Immature natural killer cell (primary cell): ENCODE results near the gene TMEM141. TPM values are rescaled to one million over a fixed set of nuclear protein-coding genes. Genes with fewer than 3 reads are reported as not detected.
"Not testable (repeated sequence)": the region's sequence is repeated elsewhere in the genome, so short reads cannot be mapped to it uniquely, and the experiment has no call there.

ENCODE experiments used
- DNase-seq, 3 donors: peaks; one replicate each; pipeline ENCODE4 v3.0.0; 2022; ENCODE audit warnings: mixed read lengths in 1 of 3
- H3K27ac Mint-ChIP-seq, 6 donors: one replicate each; pipeline ENCODE4 v1.8.0; 2020; ENCODE audit warnings: mixed read lengths in 6 of 6, mild to moderate bottlenecking in 5 of 6, inconsistent platforms in 4 of 6, moderate library complexity in 3 of 6
- H3K27me3 Mint-ChIP-seq, 3 donors: one replicate each; pipeline ENCODE4 v1.8.0; 2020 to 2021; ENCODE audit warnings: low read depth in 3 of 3, mild to moderate bottlenecking in 3 of 3, mixed read lengths in 3 of 3, moderate library complexity in 3 of 3, inconsistent platforms in 1 of 3
- H3K36me3 Mint-ChIP-seq, 3 donors: one replicate each; pipeline ENCODE4 v1.8.0; 2020; ENCODE audit warnings: mixed read lengths in 3 of 3, inconsistent platforms in 2 of 3, mild to moderate bottlenecking in 2 of 3
- H3K4me1 Mint-ChIP-seq, 2 donors: one replicate each; pipeline ENCODE4 v1.8.0; 2020; ENCODE audit warnings: inconsistent platforms in 2 of 2, mild to moderate bottlenecking in 2 of 2, mixed read lengths in 2 of 2, moderate library complexity in 1 of 2
- H3K4me3 Mint-ChIP-seq, 5 donors: one replicate each; pipeline ENCODE4 v1.8.0; 2020; ENCODE audit warnings: mild to moderate bottlenecking in 5 of 5, mixed read lengths in 5 of 5, inconsistent platforms in 3 of 5, moderate library complexity in 3 of 5
- H3K9me3 Mint-ChIP-seq, 6 donors: one replicate each; pipeline ENCODE4 v1.8.0; 2020; ENCODE audit warnings: mild to moderate bottlenecking in 6 of 6, mixed read lengths in 6 of 6, inconsistent platforms in 4 of 6, moderate library complexity in 3 of 6
- polyA plus RNA-seq, 3 donors: library from polyadenylated mRNA; unstranded; fragments of 300-500 nt; fragmentation: Illumina TruSeq; gene quantifications; one replicate each; pipeline ENCODE4 v1.2.3, GENCODE V29; 2021

Gene TMEM141
- polyA plus RNA-seq, 3 donors from 2014 or later, result 61.2 to 83.3 (median 62.1) TPM

- peaks cover 0 to 13% (median 10%) of the 10 kb centered on the region in 6 donors for H3K9me3 Mint-ChIP-seq
- H3K4me3 Mint-ChIP-seq, result no peak overlapping the region
- H3K27ac Mint-ChIP-seq, result no peak overlapping the region
Measured at GRCh38 chr9:136750526-136750925, 40.6 kb upstream of the TMEM141 start.

GRCh38 chr9:136751244-136751643 is 39.9 kb upstream of the TMEM141 start:
- no peak overlapping the region for H3K27ac Mint-ChIP-seq
- H3K9me3 Mint-ChIP-seq, result peaks cover 0 to 17% (median 10%) of the 10 kb centered on the region in 6 donors
- no peaks in the 10 kb centered on the region for H3K4me1 Mint-ChIP-seq
- H3K27me3 Mint-ChIP-seq, result peaks cover 4 to 11% (median 10%) of the 10 kb centered on the region in 3 donors
- peaks cover 0 to 12% (median 0%) of the 10 kb centered on the region in 3 donors for H3K36me3 Mint-ChIP-seq
- no peak for DNase-seq
- no peak overlapping the region for H3K4me3 Mint-ChIP-seq

More at GRCh38 chr9:136750526-136750925, 40.6 kb upstream of the TMEM141 start:
- Mint-ChIP-seq H3K4me1 (no peaks in the 10 kb centered on the region), H3K27me3 (peaks cover 4 to 11% (median 7%) of the 10 kb centered on the region in 3 donors), H3K36me3 (peaks cover 0 to 12% (median 0%) of the 10 kb centered on the region in 3 donors)
- no peak for DNase-seq

- peaks cover 2 to 11% (median 11%) of the 10 kb centered on the region in 3 donors for H3K27me3 Mint-ChIP-seq
- no peak overlapping the region for H3K27ac Mint-ChIP-seq
- peaks cover 0 to 12% (median 0%) of the 10 kb centered on the region in 3 donors for H3K36me3 Mint-ChIP-seq
- DNase-seq, result no peak
- peaks cover 0 to 18% (median 10%) of the 10 kb centered on the region in 6 donors for H3K9me3 Mint-ChIP-seq
- no peaks in the 10 kb centered on the region for H3K4me1 Mint-ChIP-seq
- H3K4me3 Mint-ChIP-seq, result no peak overlapping the region
Measured at GRCh38 chr9:136751814-136752213, 39.3 kb upstream of the TMEM141 start.

- no peak overlapping the region for H3K27ac Mint-ChIP-seq
- H3K4me1 Mint-ChIP-seq, result no peaks in the 10 kb centered on the region
- H3K9me3 Mint-ChIP-seq, result peaks cover 0 to 18% (median 10%) of the 10 kb centered on the region in 6 donors
- H3K36me3 Mint-ChIP-seq, result peaks cover 0 to 12% (median 0%) of the 10 kb centered on the region in 3 donors
- H3K27me3 Mint-ChIP-seq, result peaks cover 1 to 10% (median 9%) of the 10 kb centered on the region in 3 donors
- H3K4me3 Mint-ChIP-seq, result no peak overlapping the region
- DNase-seq, result no peak
Measured at GRCh38 chr9:136753371-136754058, 37.6 kb upstream of the TMEM141 start.

GRCh38 chr9:136754059-136754572 is 37.0 kb upstream of the TMEM141 start:
- DNase-seq, result peak; percentile 24 to 36 (median 34)
- H3K4me1 Mint-ChIP-seq, result no peaks in the 10 kb centered on the region

GRCh38 chr9:136754626-136755301 is 36.4 kb upstream of the TMEM141 start:
- Mint-ChIP-seq H3K27ac (no peak overlapping the region), H3K36me3 (peaks cover 0 to 12% (median 0%) of the 10 kb centered on the region in 3 donors), H3K9me3 (peaks cover 0 to 18% (median 10%) of the 10 kb centered on the region in 6 donors), H3K27me3 (peaks cover 1 to 7% (median 3%) of the 10 kb centered on the region in 3 donors), H3K4me3 (no peak overlapping the region), H3K4me1 (no peaks in the 10 kb centered on the region)
- DNase-seq, result no peak

More at GRCh38 chr9:136754059-136754572, 37.0 kb upstream of the TMEM141 start:
- Mint-ChIP-seq H3K9me3 (peaks cover 0 to 18% (median 10%) of the 10 kb centered on the region in 6 donors), H3K36me3 (peaks cover 0 to 12% (median 0%) of the 10 kb centered on the region in 3 donors), H3K4me3 (no peak overlapping the region), H3K27ac (no peak overlapping the region), H3K27me3 (peaks cover 1 to 9% (median 9%) of the 10 kb centered on the region in 3 donors)

GRCh38 chr9:136755302-136756133 is 35.6 kb upstream of the TMEM141 start:
- not testable (repeated sequence) for H3K27ac Mint-ChIP-seq

GRCh38 chr9:136756134-136756438 is 35.1 kb upstream of the TMEM141 start:
- no peaks in the 10 kb centered on the region for H3K4me1 Mint-ChIP-seq

More at GRCh38 chr9:136755302-136756133, 35.6 kb upstream of the TMEM141 start:
- H3K4me3 Mint-ChIP-seq, H3K4me1 Mint-ChIP-seq, H3K27me3 Mint-ChIP-seq, DNase-seq: not testable (repeated sequence)
- peaks cover 0 to 12% (median 0%) of the 10 kb centered on the region in 3 donors for H3K36me3 Mint-ChIP-seq
- peaks cover 0 to 18% (median 10%) of the 10 kb centered on the region in 6 donors for H3K9me3 Mint-ChIP-seq

GRCh38 chr9:136756836-136757235 is 34.3 kb upstream of the TMEM141 start:
- H3K4me1 Mint-ChIP-seq, result no peaks in the 10 kb centered on the region
- peaks cover 0 to 9% (median 0%) of the 10 kb centered on the region in 3 donors for H3K36me3 Mint-ChIP-seq
- H3K9me3 Mint-ChIP-seq, result peaks cover 0 to 15% (median 6%) of the 10 kb centered on the region in 6 donors
- H3K27ac Mint-ChIP-seq, result no peak overlapping the region
- H3K27me3 Mint-ChIP-seq, result peaks cover 0 to 7% (median 2%) of the 10 kb centered on the region in 3 donors
- DNase-seq, result no peak
- H3K4me3 Mint-ChIP-seq, result no peak overlapping the region

More at GRCh38 chr9:136756134-136756438, 35.1 kb upstream of the TMEM141 start:
- H3K27me3 Mint-ChIP-seq, result peaks cover 0 to 7% (median 3%) of the 10 kb centered on the region in 3 donors
- H3K4me3 Mint-ChIP-seq, result no peak overlapping the region
- no peak overlapping the region for H3K27ac Mint-ChIP-seq
- H3K36me3 Mint-ChIP-seq, result peaks cover 0 to 12% (median 0%) of the 10 kb centered on the region in 3 donors
- DNase-seq, result no peak
- peaks cover 0 to 18% (median 10%) of the 10 kb centered on the region in 6 donors for H3K9me3 Mint-ChIP-seq

GRCh38 chr9:136757328-136757727 is 33.8 kb upstream of the TMEM141 start:
- no peaks in the 10 kb centered on the region for H3K4me1 Mint-ChIP-seq
- peaks cover 0 to 10% (median 4%) of the 10 kb centered on the region in 6 donors for H3K9me3 Mint-ChIP-seq
- H3K36me3 Mint-ChIP-seq, result peaks cover 0 to 6% (median 0%) of the 10 kb centered on the region in 3 donors
- no peak overlapping the region for H3K27ac Mint-ChIP-seq
- no peak for DNase-seq
- no peak overlapping the region for H3K4me3 Mint-ChIP-seq
- H3K27me3 Mint-ChIP-seq, result peaks cover 0 to 7% (median 0%) of the 10 kb centered on the region in 3 donors

- no peak for DNase-seq
- H3K4me1 Mint-ChIP-seq, result no peaks in the 10 kb centered on the region
- no peak overlapping the region for H3K4me3 Mint-ChIP-seq
- H3K27me3 Mint-ChIP-seq, result peaks cover 0 to 7% (median 0%) of the 10 kb centered on the region in 3 donors
- H3K9me3 Mint-ChIP-seq, result peaks cover 0 to 9% (median under 1%) of the 10 kb centered on the region in 6 donors
- H3K36me3 Mint-ChIP-seq, result peaks cover 0 to 2% (median 0%) of the 10 kb centered on the region in 3 donors
- no peak overlapping the region for H3K27ac Mint-ChIP-seq
Measured at GRCh38 chr9:136757751-136758140, 33.4 kb upstream of the TMEM141 start.

- Mint-ChIP-seq H3K27me3 (peaks cover 0 to 5% (median 0%) of the 10 kb centered on the region in 3 donors), H3K4me1 (no peaks in the 10 kb centered on the region), H3K27ac (no peak overlapping the region)
Measured at GRCh38 chr9:136759001-136759400, 32.1 kb upstream of the TMEM141 start.

More at GRCh38 chr9:136759001-136759400, 32.1 kb upstream of the TMEM141 start:
- no peaks in the 10 kb centered on the region for H3K36me3 Mint-ChIP-seq
- no peak for DNase-seq
- H3K9me3 Mint-ChIP-seq, result peaks cover 0 to 9% (median 0%) of the 10 kb centered on the region in 6 donors
- H3K4me3 Mint-ChIP-seq, result no peak overlapping the region
